SK-MEL-5 (cell line): Measurements from ENCODE around the gene KCNIP3. TPM values are rescaled to one million over a fixed set of nuclear protein-coding genes. Genes with fewer than 3 reads are reported as not detected.

Experiments used
- DNase-seq: peaks from one replicate; pipeline ENCODE4 v3.0.0-alpha.2; 2016; ENCODE audit warnings: low read depth, low spot score
- in situ Hi-C: cut with HindIII; loops from 2 replicates; pipeline ENCODE4 v1.10.0; 2016; ENCODE audit warnings: low sequenced_read_pairs, high pct_unique_total_duplicates, low pct_unique_long_range_greater_than_20kb
- total RNA-seq: library from RNA; depleted of rRNA; stranded (reverse); fragments of >200 nt; shearing (Covaris generic); gene quantifications from 2 replicates; pipeline ENCODE4 v1.2.3, GENCODE V29; 2014

Gene KCNIP3
- total RNA-seq, 1 experiment from 2014 or later: 18.1 TPM

DNA sequence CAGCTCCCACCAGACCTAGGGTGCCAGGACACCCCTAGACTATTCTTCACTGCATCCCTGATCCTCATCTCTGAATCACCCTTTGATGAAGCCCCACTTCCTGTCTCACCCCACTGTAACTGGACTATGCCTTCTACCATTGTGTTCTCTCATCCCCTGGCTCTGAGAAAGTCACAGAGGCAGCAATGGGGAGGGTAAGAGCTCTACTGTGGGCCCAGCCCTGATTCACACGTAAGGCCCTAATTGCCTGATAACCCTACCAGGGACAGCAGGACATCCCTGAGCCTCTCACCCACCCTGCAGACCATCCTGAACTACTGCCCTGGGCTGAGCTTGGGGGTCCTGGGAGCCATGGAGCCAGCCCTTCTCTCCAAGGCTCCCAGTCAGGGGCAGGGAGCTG lies 24.4 kb upstream of the KCNIP3 start:
- in situ Hi-C loops: no loop called here
- DNase-seq: no peak

DNA sequence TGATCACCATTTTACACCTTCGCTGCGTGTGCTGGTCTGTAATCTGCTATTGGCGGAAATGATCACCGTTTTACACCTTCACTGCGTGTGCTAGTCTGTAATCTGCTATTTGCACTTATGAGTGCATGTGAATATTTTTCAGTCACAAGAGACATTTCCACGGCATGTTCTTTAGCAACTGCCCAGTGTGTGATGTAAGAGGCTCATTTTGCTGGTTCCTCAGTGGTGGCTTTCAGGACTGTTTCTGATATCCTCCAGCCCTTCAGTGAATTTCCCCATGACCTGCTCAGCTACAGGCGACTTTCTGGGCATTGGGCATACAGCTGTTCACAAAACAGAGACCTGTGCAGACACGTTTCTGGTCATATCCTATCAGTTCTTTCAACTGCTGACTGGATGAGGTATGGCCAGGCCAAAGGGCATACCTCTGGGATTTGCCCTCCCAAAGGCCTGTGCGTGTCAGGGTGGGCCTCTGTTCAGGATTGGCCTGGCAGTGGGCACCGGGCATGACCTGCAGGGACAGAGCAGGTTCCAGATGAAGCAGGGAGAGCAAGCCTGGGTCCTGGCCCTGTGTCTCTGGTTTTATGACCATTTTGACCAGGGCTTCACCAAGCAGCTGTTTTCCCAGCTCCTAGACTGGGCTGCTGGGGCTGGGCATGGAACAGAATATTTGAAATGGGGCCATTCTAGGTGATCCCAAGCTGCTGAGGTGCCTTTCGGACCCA lies 23.4 kb upstream of the KCNIP3 start:
- in situ Hi-C loops: no loop called here
- no peak for DNase-seq

DNA sequence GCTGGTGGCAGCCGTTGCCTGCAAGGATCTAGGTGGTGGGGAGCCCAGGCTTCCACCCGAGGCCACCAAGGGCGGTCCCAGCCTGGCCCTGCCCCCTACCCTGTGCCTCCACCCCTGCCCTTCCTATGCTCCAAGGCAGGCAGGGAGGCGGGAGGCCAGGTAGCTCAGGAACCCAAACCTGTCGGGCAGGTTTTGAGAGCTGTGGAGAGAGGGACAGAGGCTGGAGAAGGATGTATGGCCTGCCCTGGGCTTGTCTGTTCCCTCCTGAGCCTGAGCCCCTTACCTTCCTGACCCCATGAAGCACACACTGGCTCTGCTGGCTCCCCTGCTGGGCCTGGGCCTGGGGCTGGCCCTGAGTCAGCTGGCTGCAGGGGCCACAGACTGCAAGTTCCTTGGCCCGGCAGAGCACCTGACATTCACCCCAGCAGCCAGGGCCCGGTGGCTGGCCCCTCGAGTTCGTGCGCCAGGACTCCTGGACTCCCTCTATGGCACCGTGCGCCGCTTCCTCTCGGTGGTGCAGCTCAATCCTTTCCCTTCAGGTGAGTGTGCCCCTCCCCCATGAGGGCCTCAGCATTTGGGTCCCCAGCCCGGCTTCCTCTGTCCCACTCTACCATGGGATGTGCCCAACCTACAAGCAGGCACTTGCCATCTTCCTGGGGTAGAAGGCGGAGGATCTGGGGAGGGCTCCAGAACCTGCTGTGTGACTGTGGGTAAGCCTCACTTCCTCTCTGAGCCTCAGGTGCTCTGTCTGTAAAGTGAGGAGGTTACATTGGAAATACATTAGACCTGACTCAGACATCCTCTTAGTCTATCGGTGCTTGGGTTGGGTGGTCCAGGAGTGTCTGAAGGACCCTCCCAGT lies 22.6 kb upstream of the KCNIP3 start, which contains the start of gene PROM2:
TSS of gene PROM2 (plus strand) at position 159 of the 860 bp plus-strand sequence. CDS start at position 296, 137 bp downstream.
- in situ Hi-C loops: no loop called here
- DNase-seq: no peak

DNA sequence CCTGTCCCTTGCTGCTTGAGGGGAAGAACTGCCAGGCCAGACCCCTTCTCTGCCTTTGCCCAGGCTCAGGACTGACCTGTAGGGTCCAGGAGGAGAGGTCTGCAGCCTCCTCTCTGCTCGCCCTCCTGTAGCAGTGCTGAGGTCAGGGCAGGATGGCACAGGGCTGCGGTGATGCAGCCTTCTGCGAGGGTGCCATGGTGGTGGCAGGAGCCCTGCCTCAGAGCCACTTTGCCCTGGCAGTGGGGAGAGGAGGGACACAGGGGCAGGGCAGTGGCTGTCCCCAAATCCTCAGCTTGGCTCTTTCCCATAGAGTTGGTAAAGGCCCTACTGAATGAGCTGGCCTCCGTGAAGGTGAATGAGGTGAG lies 22.0 kb upstream of the KCNIP3 start:
- in situ Hi-C loops: no loop called here
- no peak for DNase-seq

DNA sequence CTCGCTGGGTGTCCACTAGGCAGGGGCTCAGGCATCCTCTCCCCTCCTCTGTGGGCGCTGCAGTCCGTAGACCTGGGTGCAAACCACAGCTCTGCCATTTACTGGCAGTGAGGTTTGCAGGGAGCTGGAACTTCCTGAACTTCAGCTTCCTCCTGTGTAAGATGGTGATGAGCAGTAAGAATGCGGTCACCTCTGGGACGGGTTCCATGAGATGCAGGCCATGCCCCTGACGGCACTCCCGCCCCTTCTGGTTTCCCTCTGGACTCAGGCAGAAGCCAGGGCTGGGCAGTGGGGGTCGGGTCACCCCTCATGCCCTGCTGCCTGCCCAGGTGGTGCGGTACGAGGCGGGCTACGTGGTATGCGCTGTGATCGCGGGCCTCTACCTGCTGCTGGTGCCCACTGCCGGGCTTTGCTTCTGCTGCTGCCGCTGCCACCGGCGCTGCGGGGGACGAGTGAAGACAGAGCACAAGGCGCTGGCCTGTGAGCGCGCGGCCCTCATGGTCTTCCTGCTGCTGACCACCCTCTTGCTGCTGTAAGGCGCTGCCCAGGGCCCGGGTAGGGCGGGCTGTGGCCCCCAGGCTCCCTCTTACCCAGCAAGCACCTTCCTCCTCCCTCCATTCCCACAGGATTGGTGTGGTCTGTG lies 21.4 kb upstream of the KCNIP3 start:
- in situ Hi-C loops: no loop called here
- no peak for DNase-seq

DNA sequence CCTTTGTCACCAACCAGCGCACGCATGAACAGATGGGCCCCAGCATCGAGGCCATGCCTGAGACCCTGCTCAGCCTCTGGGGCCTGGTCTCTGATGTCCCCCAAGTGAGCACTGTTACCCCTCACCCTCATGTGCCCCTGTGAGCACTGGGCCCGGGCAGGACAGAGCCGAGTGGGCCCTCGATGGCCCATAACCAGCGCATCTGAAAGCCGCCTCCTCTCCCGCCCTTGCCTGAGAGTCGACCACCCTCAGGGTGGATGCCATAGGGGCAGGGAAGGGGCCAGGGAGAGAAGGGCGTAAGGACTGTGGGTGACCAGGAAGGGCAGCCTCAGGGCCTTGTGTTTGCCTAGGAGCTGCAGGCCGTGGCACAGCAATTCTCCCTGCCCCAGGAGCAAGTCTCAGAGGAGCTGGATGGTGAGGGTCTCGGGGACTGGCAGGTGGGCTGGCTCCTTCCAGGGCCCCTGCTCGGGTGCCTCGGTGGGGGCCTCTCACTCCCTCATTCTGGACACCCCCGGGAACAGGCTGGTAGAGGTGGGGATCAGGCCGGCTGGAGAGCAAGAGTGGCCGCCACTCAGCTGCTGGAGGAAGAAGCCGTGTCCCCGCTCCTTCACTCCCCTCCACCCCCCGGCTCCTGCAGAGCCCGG lies 20.8 kb upstream of the KCNIP3 start:
- DNase-seq: no peak
- in situ Hi-C loops: no loop called here

DNA sequence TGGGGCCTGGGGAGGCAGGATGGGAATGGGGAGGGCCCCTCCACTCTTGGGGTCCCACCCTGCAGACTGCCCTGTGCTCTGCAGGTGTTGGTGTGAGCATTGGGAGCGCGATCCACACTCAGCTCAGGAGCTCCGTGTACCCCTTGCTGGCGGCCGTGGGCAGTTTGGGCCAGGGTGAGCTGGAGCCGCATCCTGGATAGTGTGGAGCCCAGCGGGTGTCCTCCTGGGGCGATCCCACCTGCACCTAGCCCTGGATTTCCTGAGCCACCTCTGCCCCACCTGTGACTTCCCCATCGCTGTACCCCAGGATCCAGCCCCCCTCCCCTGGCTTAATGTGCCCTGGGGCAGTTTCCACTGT lies 20.3 kb upstream of the KCNIP3 start:
- in situ Hi-C loops: no loop called here
- DNase-seq: no peak

DNA sequence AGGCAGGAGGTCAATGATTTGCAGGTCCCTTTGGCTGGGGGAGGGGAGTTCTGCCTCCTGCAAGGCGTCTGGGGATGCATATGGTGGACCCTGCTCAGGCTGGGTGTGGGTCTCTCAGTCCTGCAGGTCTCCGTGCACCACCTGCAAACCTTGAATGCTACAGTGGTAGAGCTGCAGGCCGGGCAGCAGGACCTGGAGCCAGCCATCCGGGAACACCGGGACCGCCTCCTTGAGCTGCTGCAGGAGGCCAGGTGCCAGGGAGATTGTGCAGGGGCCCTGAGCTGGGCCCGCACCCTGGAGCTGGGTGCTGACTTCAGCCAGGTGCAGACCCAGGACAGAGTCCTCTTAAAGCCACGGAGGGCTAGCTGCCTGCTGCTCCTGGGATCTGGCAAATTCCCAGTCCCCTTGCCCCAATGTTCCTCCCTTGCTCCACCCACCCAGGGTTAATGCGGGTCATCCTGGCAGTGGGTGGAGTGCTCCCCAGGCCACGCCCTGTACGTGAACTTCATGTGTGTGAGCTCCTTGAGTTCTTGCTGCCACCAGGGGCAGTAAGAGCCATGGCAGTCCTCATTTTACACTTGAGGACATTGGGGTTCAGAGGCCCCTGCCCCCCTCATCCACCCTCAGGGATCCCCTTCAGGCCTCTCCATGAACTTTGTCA lies 19.8 kb upstream of the KCNIP3 start:
- in situ Hi-C loops: no loop called here
- DNase-seq: peak; percentile 8

DNA sequence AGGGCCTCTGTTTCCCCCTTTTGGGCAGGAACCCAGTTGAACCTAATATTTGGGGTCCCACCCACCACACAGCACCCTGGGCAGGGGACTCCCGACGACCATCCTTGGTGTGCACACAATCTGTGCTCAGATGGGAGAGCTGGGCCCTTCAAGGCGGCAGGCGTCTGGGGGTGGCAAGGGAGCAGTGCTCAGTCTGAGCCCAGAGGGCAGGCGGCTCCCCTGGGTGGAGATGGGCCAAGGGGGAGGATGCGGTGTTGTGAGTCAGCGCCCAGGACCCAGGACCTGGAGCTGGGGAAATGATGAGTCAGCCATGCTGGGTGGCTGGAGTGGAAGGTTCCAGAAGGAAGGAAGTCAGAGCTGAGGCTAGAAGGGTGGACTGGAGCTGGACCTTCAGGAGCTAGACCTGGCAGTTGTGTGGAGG lies 19.1 kb upstream of the KCNIP3 start:
- in situ Hi-C loops: no loop called here
- DNase-seq: no peak

DNA sequence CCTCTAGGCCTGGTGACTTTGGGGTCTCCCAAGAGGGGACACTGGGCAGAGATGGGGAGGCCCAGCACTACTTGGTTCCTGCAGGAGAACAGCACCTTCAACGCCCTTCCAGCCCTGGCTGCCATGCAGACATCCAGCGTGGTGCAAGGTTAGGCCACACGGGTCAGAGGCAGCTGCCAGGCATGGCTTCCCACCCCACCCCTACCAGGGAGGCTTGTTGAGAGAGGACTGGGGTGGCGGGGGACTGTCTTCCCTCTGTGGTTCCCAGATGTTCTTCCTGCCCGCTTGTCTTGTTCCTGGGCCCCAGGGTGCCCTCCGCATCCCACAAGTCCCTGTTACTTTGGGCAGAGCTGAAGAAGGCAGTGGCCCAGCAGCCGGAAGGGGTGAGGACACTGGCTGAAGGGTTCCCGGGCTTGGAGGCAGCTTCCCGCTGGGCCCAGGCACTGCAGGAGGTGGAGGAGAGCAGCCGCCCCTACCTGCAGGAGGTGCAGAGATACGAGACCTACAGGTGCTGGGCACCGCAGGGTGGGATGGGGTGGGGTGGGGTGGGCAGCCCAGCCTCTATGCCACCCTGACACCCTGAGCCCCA lies 18.4 kb upstream of the KCNIP3 start:
- in situ Hi-C loops: no loop called here
- DNase-seq: no peak

DNA sequence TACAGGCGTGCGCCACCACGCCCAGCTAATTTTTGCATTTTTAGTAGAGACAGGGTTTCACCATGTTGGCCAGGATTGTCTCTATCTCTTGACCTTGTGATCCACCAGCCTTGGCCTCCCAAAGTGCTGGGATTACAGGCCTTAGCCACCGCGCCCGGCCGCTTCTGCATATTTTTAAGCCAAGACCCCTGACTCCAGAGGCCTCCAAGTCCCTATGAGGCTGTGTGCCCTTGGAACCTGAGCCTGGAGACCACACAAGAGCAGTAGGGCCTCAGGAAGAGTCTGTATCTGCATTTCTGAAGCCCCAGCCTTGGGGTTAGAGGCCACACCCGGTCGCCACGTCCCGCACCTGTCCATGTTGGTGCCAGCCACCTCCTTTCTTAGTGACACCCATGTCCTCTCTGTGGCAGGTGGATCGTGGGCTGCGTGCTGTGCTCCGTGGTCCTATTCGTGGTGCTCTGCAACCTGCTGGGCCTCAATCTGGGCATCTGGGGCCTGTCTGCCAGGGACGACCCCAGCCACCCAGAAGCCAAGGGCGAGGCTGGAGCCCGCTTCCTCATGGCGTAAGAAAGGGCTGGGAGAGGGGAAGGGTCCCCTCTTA lies 17.6 kb upstream of the KCNIP3 start:
- DNase-seq: no peak
- in situ Hi-C loops: no loop called here

DNA sequence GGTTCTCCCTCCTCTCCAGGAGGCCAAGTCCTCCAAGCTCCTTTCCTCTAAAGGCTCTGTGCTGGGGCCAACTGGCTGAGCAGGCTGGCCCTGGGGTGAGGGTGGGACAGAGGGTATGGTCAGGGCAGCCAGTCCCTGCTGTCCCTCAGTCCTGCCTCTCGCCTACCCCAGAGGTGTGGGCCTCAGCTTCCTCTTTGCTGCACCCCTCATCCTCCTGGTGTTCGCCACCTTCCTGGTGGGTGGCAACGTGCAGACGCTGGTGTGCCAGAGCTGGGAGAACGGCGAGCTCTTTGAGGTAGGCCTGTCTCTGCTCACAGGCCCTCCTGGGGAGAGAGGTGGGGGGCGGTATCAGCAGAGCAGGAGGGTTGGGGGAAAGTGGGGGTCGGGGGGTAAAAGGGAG lies 16.1 kb upstream of the KCNIP3 start:
- no peak for DNase-seq
- in situ Hi-C loops: no loop called here

DNA sequence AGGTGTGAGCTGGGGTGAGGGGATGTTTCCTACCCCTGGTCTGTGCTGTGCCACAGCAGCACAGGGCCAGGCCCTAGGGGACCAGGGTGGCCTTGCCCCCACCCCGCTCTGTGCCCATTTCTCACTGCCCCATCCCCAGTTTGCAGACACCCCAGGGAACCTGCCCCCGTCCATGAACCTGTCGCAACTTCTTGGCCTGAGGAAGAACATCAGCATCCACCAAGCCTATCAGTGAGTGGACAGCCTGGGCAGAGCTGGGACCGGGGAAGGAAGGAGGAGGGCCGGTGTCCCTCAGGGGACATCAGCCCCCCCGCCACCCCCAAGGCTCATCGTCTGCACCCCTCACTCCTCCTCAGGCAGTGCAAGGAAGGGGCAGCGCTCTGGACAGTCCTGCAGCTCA lies 15.4 kb upstream of the KCNIP3 start:
- no peak for DNase-seq
- in situ Hi-C loops: no loop called here

DNA sequence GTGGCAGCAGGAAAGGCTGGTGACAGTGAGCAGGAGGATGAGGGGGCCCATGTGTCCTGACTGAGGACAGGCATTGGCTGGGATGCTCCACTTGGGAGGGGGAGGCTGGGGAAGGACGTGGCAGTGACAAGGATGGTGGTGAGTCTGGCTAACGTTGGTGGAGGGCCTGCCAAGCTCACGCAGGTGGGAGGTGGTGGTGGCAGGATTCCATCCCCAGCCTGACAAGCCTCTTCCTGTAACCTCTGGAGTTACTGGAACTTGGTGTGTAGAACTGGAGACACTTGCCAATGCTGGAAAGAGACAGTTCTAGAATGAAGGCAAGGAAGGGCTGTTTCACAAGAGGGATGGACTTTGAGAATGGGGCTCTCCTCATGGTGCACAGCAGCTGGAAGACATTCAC lies 14.7 kb upstream of the KCNIP3 start:
- no peak for DNase-seq
- in situ Hi-C loops: no loop called here

DNA sequence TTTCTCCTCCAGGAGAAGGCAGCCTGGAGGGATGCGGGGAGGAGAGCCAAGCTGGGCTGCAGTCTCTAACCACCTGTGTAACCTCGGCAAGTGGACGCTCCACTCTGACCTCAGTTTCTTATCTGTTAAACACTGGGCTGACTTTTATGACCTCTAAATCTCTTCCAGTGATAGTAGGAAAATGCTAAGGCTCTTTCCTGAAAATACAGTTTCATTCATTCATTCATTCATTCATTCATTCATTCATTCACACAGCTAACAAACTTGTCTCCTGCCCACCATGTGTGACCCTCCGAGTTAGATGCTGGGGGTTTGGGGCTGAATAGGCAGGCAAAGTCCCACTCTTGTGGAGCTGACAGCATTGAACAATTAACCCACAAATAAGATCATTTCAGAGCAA lies 13.6 kb upstream of the KCNIP3 start:
- in situ Hi-C loops: no loop called here
- DNase-seq: no peak

DNA sequence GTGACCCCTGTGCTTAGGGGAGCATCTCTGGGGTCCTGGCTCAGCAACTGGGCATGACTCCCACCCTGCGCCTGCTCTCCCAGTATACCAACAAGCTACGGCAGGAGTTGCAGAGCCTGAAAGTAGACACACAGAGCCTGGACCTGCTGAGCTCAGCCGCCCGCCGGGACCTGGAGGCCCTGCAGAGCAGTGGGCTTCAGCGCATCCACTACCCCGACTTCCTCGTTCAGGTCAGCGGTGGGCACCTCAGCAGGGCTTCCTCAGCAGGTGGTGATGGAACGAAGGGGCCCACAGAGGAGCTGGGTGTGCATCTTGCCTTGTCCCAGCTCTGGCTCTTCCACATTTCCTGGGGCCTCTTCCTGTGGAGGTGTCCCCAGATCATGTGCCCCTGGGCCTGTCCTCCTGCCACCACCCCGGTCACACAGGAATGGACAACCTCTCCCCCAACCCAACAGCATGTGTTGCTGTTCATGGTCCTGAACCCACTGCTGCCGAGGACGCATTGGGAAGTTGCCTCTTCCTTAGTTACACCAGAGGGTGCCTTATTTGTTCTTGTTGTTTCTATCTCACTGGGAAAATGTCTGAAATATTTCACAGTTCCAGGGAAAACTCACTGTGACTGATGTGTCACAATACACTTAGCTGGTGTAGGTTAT lies 12.1 kb upstream of the KCNIP3 start:
- in situ Hi-C loops: no loop called here
- DNase-seq: no peak

DNA sequence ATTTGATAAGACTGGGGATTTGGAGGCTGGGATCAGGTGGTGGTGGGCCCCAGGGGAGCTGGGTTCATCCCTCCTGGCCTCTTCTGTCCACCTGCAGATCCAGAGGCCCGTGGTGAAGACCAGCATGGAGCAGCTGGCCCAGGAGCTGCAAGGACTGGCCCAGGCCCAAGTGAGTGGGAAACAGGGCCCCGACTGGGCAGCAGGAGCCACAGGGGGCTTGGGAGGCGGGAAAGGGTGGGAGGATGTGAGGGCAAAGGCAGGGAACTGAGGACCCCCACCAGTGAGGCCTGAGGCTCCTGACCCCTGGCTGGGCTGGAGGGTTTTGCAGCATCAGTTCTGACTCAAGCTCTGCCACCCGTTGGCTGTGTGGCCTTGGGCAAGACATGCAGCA lies 11.6 kb upstream of the KCNIP3 start:
- in situ Hi-C loops: no loop called here
- no peak for DNase-seq
